H4 (cell line): ENCODE data around the gene GORASP2. TPM values are rescaled to one million over a fixed set of nuclear protein-coding genes. Genes with fewer than 3 reads are reported as not detected.
A peak's percentile ranks its signal among the peaks of the same experiment; 100 is the strongest.

Experiments used
- DNase-seq: peaks from one replicate; pipeline ENCODE4 v3.0.0-alpha.2; 2015; ENCODE audit warnings: low spot score
- total RNA-seq: library from RNA; depleted of rRNA; stranded (reverse); fragments of >200 nt; shearing (Covaris generic); gene quantifications from 2 replicates; pipeline ENCODE4 v1.2.3, GENCODE V29; 2014

The GORASP2 gene
- total RNA-seq, 1 experiment from 2014 or later, result 42.3 TPM

DNA sequence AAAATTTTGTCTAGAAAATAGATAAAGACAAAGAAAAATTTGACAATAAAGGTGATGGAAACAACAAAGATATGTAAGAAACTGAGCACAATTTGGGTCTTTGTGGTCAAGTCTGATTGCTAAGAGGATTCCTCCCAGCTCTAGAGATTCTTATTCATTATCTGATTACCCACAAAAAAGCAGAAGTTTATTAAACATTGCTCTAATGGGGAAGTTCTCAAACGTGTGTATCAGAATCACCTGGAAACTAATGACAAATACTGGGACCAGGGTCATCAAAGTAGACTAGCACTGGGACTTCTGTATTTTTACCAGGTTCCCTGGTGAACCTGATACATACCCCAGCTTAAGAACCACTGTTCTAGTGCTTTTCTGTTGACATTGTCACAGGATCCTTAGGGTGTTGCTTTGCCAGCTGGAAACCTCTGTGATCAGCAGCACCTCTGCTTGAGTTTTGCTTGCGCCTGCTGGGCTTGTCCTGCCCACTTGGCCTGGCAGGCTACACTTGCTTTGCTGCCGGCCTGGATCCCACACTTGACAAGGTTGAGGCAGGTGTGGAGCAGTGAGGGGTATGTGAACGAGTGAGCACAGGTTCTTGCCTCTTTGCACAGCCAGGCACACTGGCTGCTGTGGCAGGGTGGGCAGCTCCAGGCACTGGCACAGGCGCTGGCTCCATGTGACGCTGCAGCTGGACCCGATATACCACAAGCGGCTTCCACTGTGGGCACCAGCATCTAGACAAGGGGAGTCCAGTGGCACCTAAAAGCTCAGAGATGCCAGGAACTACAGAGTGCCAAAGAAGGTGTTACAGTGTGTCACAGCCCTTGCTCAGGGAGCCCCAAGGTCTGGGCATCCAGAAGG, 6.2 kb upstream of the GORASP2 start:
- no peak for DNase-seq

DNA sequence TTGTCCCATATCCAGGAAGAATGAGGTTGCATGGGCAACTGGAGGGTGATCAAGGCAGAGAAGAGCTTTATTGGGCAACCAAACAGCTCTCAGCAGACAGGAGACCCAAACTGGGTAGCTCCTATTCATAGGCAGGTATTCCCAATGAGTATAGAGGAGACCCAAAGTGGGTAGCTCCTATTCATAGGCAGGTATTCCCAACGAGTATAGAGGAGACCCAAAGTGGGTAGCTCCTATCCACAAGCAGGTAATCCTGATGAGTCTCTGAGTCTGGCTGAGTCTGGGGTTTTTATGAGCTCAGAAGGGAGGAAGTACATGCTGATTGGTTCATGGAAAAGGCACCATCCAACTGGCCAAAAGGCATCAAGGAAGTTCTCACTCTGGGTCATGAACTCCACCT, 5.3 kb upstream of the GORASP2 start:
- DNase-seq, result no peak

DNA sequence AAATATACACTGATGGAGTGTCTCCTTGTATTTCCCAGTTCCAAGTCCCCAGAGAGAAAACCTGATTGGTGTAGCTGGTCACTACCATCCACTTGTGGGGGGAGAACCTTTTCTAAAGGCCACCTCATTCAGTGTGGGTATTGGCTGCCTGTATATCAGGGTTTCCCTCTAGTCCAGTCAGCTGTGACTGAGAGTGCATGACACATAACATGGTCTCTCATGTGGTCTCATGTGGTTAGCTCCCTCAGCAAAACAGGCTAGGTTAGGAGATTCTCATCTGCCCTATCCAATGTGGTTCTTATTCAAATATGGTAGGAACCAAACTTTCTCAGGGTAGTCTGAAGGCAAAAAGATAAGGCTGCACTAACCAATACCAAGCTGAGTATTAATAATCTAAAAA, 4.1 kb upstream of the GORASP2 start:
- no peak for DNase-seq

DNA sequence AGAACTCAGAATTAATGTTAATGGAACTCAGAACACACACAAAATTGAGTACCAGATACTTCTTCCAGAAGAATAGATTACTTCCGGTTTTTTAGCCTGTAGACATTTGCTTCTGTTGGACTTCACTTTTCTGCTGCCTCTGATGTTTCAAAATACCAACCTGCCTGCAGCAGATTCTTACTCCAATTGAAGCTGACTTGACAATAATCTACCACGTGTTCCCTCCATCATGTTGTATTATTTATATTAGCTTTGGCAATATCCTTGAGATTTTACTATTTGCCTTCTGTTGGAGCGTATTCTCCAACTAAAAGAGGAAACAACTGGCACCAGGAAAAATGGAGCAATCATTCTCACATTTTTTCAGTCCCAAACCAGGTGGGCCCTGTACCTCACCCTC, 3.1 kb upstream of the GORASP2 start:
- no peak for DNase-seq

DNA sequence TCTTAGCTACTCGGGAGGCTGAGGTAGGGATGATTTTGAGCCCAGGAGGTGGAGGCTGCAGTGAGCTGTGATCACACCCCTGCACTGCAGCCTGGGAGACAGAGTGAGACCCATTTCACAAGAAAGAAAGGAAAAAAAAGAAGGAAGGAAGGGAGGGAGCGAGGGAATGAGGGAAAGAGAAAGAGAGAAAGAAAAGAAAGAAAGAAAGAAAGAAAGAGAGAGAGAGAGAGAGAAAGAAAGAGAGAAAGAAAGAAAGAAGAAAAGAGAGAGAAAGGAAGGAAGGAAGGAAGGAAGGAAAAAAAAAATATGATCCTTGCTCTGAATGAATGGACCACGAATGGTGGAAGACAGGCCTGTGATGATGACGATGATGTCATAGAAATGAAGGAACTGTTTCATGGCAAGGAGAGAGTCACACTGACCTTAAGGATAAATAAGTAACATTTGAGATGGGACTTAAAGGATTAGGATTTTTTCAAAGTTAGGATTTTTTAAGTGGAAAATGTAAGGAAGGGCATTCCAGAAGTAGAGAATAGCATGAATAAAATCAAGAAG, 2.2 kb upstream of the GORASP2 start:
- no peak for DNase-seq

DNA sequence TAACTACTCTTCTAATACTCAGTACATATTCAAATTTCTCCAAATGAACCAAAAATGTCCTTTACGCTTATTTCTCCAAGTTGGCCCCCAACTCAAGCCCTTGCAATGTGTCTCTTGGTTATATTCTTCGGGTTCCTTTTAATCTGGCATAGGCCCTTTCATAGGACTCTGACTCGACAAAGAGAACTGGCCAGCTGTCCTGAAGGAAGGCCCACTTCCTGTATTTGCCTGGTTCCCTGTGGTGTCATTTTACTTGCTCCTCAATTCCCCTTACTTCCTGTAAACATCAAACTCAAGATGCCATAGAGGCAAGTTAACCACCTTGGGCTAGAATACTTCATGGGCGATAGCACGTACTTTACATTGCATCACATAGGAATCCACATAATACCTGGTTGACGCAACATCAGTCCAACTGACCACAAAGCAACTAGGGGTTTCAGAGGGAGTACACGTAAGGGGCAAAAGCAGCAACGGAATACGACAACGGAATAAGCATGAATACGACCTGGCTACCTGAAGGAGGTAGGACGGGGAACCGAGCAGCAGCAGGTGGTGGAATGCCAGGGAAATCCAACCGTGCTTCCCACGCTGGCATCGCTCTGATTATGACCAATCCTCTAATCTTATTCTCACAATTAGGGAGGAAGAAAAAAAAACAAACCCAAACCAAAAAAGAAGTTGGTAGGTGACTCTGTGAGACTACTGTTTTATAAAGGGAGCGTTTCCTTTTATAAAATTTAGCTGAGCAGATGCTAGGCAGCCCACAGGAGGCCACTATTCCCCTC, 823 bp upstream of the GORASP2 start:
- peak; percentile 21 for DNase-seq

DNA sequence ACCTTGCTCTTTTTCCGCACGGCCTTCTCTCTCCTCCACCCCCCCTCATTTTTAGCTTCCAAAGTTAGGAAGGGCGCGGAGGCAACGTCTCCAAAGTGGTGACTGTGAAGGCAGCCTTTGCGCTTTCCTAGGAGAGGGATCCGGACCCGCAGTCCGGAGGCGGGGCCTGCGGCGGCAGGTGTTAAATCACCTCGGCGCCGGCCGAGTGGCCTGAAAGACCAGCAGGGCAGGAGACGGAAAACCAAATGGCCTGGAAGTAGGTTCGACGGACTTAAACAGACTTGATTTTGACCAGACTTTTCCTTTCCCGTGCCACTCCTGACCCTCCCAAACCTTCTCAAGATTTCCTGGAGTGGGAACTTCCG, 615 bp downstream of the GORASP2 start:
- DNase-seq, result no peak

DNA sequence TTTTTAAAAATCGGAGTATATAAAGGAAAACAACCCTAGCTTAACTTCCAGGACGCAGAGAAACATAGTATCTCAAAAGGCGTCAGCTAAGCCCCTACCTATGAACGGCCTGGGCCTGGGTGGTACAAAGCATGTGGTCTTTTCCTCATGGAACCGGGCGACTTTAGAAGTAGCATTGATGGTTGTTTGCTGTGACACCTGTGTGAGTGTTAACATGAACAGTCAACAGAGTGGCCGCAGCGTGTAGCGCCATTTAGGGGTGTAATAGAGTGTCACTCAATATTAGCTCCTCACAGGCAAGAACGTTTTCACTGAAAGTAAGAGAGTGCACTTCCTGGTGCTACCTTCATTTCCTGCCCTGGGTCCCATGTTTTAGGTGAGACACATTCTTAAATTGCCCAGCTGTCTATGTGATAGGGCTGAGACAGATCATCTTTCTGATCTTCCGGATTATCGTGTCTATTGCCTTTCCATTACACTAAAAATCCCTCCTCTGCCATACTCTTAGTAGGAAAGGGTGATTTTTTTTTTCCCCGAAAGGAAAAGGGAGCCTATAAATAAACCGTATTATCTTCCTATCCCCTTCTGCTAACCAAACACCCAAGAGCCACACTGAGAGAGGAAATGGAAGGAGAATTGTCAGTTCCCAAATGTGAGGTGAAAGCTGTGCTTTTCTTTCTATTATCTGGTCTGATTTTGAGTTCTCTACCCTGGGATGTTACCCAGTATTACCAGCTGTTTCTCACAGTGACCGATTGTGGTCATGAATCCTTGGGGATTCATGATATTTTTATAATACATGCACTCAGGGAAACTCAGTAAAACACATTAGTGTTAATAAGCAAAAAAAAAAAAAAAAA, 1.3 kb downstream of the GORASP2 start:
- peak; percentile 31 for DNase-seq

DNA sequence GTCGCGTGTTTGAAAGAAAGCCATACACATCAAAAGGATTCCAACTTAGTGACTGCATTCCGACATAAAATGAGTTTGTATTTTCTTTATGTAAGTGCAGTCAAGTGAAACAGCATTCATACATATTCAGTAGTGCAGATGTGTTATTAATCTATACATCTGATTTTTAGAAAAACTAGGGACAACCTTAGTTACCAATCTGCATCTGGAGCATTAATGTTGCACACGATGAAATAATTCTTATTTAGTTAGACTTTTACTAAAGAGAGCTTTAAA, 1.9 kb downstream of the GORASP2 start:
- no peak for DNase-seq

DNA sequence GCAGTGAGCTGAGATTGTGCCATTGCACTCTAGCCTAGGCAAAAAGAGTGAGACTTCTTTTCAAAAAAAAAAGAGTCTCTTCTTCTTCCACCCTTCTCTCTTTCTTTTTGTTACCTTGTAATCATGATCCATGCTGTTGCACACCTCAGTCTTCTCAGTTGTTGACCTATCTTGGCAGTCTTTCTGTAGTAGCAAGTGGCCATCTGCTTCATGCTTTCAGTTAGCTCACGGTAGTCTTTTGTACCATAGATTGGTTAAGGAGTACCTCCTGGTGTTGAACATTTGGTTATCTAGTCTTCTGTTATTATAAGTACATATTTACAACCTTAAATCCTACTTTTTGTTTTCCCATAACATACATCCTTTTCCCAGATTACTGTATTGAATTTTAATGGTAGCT, 3.1 kb downstream of the GORASP2 start:
- DNase-seq, result no peak

DNA sequence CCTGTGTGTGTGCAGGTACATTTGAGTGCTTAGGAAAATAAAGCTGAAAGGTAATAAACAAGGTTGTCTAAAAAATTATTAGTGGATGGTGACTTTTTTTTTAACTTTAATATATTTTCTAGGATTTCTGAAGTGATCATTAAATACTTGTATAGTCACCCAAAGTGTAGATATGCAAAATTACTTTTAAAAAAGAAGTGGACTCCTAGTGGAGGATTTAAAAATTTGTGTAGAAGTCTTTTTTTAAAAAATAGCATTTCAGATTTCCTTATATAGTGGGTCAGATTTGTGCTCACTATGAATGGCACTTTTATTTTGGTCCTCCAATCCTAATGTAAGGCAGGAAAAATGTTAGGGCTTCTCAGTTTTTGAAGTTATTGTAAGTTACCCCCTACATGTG, 3.9 kb downstream of the GORASP2 start:
- DNase-seq, result no peak

DNA sequence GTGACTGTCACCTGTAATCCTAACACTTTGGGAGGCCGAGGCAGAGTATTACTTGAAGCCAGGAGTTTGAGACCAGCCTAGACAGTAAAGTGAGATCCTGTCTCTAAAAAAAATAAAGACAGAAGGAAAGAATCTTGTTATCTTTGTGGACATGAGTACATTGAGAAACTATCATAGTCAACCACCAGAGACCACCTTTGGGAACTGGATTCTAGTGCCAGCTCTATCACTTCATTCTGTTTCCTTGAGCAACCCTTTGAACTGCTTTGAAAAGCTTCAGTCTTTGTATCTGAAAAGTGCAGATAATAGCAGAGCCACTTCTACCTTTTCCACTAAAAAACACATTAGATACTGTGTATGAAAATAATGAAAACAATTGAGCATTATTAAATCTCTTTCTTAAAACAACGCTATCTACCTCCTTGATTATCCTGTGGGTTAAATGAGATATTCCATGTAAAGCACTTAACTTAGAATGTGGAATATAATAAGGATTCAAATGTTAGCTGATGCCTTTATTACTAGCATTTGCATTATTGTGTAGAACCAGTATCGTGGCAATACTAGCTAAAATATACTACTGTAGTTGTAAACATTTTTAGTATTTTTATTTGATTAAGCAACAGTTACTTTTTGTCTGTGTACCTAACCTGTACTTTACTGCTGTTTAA, 8.8 kb downstream of the GORASP2 start:
- DNase-seq, result no peak

DNA sequence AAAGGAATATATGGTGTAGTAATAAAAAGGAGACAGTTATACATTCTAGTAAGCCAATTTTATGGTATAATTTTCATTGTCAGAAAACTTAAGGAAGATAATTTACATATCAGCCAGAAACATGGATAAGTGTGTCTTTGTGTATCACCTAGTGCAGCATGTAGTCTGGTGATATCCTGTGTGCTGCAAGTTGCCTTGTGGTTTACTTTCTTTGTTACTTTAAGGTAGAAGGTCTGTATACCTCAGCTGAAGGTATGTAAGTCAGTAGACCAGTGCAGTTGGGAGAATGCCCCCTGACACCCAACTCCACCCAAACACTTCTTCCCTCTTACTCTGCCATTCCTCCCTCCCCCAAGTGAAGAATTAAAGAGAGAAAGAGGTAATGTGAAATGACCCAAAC, 11.0 kb downstream of the GORASP2 start:
- no peak for DNase-seq

DNA sequence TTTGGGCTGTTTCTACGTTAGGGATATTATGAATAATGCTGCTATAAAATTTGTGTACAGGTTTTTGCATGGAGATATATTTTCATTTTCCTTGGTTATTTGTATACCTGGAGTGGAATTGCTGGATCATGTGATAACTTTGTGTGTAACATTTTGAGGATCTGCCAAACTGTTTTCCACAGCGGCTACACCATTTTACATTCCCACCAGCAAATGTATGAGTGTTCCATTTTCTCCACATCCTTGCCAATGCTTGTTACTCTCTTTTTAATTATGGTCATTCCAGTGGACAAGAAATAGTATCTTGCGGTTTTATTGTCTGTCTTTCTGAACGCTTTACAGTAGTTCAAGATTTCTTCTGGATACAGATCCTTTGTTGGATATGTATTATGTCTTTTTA, 13.6 kb downstream of the GORASP2 start:
- no peak for DNase-seq

DNA sequence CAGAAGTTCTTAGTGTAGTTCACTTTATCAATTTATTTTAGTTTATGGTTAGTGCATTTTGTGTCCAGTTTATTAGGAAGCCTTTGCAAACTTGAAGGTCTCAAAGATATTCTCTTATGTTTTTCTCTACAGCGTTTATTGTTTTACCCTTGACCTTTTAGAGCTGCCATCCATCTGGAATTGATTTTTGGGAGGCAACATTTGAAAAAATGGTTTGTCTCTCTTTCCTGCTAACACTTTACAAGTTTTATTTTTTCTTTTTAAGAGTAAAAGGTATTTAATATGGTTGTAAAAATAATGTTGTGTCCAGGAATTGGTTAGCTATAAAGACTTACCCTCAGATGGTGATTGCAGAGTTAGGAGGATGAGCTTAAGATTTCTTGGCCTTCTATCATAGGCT, 14.0 kb downstream of the GORASP2 start:
- no peak for DNase-seq

DNA sequence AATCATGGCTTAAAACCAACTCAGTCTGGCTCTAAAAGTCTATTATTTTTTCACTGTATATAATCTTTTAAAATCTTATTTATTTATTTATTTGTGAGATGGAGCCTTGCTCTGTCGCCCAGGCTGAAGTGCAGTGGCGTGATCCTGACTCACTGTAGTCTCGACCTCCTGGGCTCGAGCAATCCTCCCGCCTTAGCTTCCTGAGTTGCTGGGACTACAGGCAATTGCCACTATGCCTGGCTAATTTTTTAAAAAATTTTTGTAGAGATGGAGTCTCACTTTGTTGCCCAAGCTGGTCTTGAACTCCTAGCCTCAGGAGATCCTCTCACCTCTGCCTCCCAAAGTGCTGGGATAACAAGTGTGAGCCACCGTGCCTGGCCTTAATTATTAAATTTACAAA, 14.5 kb downstream of the GORASP2 start:
- no peak for DNase-seq

DNA sequence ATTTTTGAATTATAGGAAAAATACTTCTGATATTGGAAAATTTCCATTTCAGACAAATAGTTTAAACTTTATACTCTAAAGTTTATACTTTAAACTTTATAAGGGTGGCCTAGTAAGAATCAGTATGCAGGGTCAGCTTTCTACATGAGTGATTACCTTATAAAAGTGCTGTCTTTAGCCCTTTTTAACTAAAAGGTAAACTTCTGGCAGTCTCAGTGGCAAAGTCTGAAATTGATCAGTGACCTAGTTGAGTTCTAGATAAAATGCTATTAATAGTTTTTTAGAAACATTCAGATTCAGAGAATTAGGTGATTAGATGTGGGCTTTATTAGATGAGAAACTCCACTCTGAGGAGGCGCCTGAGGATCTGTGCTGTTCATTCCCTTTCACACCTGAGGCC, 15.5 kb downstream of the GORASP2 start:
- no peak for DNase-seq

DNA sequence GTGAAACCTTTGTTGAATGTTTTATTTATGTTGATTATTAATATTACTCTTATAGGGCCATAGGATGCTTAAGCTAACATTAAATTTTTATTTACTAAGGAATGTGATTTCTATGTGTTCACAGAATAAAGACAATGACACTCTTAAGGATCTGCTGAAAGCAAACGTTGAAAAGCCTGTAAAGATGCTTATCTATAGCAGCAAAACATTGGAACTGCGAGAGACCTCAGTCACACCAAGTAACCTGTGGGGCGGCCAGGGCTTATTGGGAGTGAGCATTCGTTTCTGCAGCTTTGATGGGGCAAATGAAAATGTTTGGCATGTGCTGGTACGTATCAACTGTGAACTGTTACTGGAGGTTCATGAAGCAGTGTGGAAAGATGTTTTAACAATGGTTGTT, 20.4 kb downstream of the GORASP2 start:
- no peak for DNase-seq

DNA sequence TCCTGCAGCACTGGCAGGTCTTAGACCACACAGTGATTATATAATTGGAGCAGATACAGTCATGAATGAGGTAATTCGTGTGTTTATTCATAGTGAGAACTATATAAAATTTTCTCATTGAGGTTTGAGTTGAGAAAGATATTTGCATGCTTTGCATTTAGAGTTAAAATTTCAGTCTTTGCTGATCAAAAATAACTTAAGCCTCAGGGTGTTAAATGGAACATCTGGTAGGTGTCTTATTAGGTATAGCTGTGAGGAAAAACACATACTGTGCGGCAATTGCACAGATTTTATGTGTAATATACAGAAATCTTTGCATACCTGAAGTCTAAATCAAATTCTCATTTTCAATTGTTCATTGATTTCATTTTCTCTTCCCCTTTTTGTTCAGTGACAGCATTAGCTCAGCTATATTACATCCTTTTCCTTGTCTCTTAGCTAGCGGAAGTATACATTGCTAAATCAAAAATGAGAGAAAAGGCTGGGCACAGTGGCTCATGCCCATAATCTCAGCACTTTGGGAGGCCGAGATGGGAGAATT, 21.2 kb downstream of the GORASP2 start:
- DNase-seq, result no peak

DNA sequence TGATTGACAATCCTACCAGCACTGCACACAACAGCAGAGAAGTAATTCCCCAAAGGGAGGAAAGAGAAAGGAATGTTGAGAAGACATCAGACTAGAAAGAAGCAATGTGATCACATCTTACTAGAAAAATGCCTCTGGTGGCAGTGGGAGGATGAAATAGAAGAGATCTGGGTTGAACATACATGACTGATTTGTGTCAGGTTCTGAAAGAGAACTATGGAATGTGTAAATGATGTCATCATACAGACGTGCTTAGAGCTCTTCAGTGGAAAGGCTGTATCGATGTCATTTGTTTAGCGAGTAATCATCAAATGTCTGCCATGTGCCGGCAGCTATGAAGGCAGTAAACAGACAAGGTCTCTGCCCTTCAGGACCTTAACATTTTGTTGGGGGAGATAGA, 24.9 kb downstream of the GORASP2 start:
- DNase-seq, result no peak

DNA sequence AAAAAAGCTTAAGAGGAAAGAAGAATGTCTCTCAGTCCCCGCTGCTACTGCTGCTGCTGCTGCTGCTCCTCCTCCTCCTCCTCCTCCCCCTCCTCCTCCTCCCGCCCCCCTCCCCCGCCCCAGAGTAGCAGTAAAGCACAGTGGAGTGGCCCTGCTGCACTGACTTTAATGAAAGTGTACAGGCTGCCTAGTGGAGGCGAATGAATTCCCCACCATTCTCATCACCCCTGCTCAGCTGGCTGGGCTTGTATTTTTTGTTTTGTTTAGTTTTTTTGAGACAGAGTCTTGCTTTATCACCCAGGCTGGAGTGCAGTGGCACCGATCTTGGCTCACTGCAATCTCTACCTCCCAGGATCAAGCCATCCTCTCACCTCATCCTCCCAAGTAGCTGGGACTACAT, 34.3 kb downstream of the GORASP2 start:
- no peak for DNase-seq
